Memory B cell (primary cell): ENCODE results near the gene CYP4B1.
"Not testable (repeated sequence)": the region's sequence is repeated elsewhere in the genome, so short reads cannot be mapped to it uniquely, and the experiment has no call there.

Experiments
- ATAC-seq: fragments of 150-1000 bp; cut with Tn5 transposase; 2 replicates; pipeline ENCODE4 v1.10.0; 2021; ENCODE audit warnings: low read depth, mild to moderate bottlenecking, moderate library complexity
- DNase-seq, 2 donors: peaks; one replicate each; pipeline ENCODE4 v3.0.0; 2022; ENCODE audit warnings: low spot score in 2 of 2
- H3K27ac Mint-ChIP-seq: one replicate; pipeline ENCODE4 v1.8.0; 2022; ENCODE audit warnings: mild to moderate bottlenecking, moderate library complexity, mixed read lengths
- H3K27me3 Mint-ChIP-seq: one replicate; pipeline ENCODE4 v1.8.0; 2022; ENCODE audit warnings: mixed read lengths
- H3K36me3 Mint-ChIP-seq: one replicate; pipeline ENCODE4 v1.8.0; 2022; ENCODE audit warnings: mild to moderate bottlenecking, mixed read lengths
- H3K4me1 Mint-ChIP-seq: one replicate; pipeline ENCODE4 v1.8.0; 2022; ENCODE audit warnings: mixed read lengths
- H3K4me3 Mint-ChIP-seq: one replicate; pipeline ENCODE4 v1.8.0; 2022; ENCODE audit warnings: mild to moderate bottlenecking, moderate library complexity, mixed read lengths
- H3K9me3 Mint-ChIP-seq: one replicate; pipeline ENCODE4 v1.8.0; 2022; ENCODE audit warnings: mixed read lengths

The CYP4B1 gene

GRCh38 chr1:46815133-46815532, 16.3 kb downstream of the CYP4B1 start:
- Mint-ChIP-seq H3K36me3 (no peaks in the 10 kb centered on the region), H3K4me1 (no peaks in the 10 kb centered on the region), H3K4me3 (no peak overlapping the region), H3K27me3 (peaks cover 4% of the 10 kb centered on the region), H3K9me3 (no peaks in the 10 kb centered on the region), H3K27ac (no peak overlapping the region)
- ATAC-seq, result no peak
- no peak for DNase-seq

DNA sequence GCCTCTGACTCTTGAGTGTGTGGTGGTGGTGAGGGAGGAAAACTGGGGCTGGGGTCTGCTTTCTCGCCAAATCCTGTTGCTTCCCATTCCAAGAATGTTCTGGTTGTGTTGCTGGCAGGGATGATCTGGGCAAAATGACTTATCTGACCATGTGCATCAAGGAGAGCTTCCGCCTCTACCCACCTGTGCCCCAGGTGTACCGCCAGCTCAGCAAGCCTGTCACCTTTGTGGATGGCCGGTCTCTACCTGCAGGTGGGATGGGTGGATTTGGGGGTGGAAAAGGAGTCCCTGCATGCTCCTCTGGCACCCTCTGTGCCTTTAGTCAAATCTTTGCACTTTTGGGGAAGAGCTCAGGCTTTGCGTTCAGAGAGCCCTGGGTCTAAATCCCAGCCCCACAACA, 18.1 kb downstream of the CYP4B1 start:
- Mint-ChIP-seq H3K27me3 (peaks cover 4% of the 10 kb centered on the region), H3K36me3 (no peaks in the 10 kb centered on the region), H3K4me1 (no peaks in the 10 kb centered on the region), H3K27ac (no peak overlapping the region), H3K9me3 (no peaks in the 10 kb centered on the region), H3K4me3 (no peak overlapping the region)
- ATAC-seq (no peak), DNase-seq (no peak)

GRCh38 chr1:46817814-46818213, 19.0 kb downstream of the CYP4B1 start:
- no peaks in the 10 kb centered on the region for H3K36me3 Mint-ChIP-seq
- peaks cover under 1% of the 10 kb centered on the region for H3K4me1 Mint-ChIP-seq
- H3K9me3 Mint-ChIP-seq, result no peaks in the 10 kb centered on the region
- no peak overlapping the region for H3K4me3 Mint-ChIP-seq
- H3K27ac Mint-ChIP-seq, result no peak overlapping the region
- ATAC-seq (no peak), DNase-seq (no peak)
- peaks cover 4% of the 10 kb centered on the region for H3K27me3 Mint-ChIP-seq

DNA sequence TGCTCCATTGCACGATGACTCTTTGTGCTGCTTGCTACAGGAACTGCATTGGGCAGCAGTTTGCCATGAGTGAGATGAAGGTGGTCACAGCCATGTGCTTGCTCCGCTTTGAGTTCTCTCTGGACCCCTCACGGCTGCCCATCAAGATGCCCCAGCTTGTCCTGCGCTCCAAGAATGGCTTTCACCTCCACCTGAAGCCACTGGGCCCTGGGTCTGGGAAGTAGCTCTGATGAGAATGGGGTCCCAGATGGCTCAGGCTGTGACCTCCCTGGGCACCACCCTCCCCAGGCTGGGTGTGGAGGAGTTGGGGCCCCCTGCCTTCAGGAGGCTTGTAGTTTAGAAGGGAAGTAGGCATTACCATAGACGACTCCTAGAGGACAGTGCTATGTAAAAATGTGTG, 19.7 kb downstream of the CYP4B1 start:
- no peak overlapping the region for H3K4me3 Mint-ChIP-seq
- H3K4me1 Mint-ChIP-seq, result peaks cover 2% of the 10 kb centered on the region
- H3K36me3 Mint-ChIP-seq, result no peaks in the 10 kb centered on the region
- no peak overlapping the region for H3K27ac Mint-ChIP-seq
- DNase-seq, result no peak
- H3K9me3 Mint-ChIP-seq, result no peaks in the 10 kb centered on the region
- peaks cover 4% of the 10 kb centered on the region for H3K27me3 Mint-ChIP-seq
- ATAC-seq, result no peak

GRCh38 chr1:46819335-46819734, 20.5 kb downstream of the CYP4B1 start:
- Mint-ChIP-seq H3K27me3 (peaks cover 4% of the 10 kb centered on the region), H3K4me1 (peaks cover 2% of the 10 kb centered on the region), H3K4me3 (no peak overlapping the region), H3K36me3 (no peaks in the 10 kb centered on the region), H3K9me3 (no peaks in the 10 kb centered on the region), H3K27ac (no peak overlapping the region)
- DNase-seq (no peak), ATAC-seq (no peak)

DNA sequence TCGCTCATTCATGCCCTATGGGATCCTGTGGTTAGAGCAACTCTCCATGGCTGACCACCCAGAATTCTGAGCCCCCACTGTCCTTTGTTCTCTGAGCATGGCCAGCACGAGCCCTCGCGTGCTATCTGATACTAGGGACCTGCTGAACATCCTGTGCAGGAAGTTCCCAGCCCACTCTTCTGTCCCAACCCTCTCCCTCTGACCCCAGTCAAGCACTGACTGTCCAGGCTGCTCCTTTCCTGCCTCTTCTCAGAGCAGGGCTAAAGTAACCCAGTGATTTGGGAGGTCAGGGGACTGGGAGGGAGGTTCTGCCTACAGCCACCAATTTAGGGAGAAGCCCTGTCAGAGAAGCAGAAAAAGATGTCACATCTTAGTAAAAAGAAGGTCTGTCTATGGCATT, 21.2 kb downstream of the CYP4B1 start:
- no peak overlapping the region for H3K4me3 Mint-ChIP-seq
- no peak for ATAC-seq
- DNase-seq, result no peak
- peaks cover 4% of the 10 kb centered on the region for H3K27me3 Mint-ChIP-seq
- H3K4me1 Mint-ChIP-seq, result peaks cover 2% of the 10 kb centered on the region
- H3K27ac Mint-ChIP-seq, result no peak overlapping the region
- no peaks in the 10 kb centered on the region for H3K9me3 Mint-ChIP-seq
- H3K36me3 Mint-ChIP-seq, result no peaks in the 10 kb centered on the region

DNA sequence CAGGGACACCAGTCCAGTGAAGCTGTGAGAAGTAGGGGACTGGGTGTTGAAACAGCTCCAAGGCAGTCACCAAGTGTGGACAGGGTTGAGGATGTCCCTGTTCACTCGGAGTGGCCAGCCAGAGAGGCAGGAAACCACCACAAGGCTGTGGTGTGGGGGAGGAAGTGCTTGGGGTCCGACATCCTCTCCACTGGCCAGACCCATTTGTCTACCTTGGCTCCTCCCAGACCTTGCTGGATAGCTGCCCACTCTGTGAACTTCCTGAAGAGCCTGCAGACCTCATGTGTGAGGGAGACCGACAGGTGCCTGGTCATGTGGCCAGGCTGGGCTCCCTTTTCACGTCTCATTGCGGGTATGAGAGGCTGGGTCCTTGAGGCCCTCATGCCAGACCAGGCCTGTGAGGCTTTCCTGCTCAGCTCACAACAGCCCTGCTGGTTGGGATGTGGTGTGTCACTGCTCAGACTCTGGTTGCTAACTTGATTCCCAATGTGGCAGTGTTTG, 21.8 kb downstream of the CYP4B1 start:
- ATAC-seq (no peak), DNase-seq (no peak)
- Mint-ChIP-seq H3K27me3 (peaks cover 4% of the 10 kb centered on the region), H3K27ac (no peak overlapping the region), H3K4me3 (no peak overlapping the region), H3K9me3 (no peaks in the 10 kb centered on the region), H3K4me1 (peaks cover 2% of the 10 kb centered on the region), H3K36me3 (no peaks in the 10 kb centered on the region)

- peaks cover 4% of the 10 kb centered on the region for H3K9me3 Mint-ChIP-seq
- ATAC-seq (no peak), DNase-seq (no peak)
- H3K4me3 Mint-ChIP-seq, result no peak overlapping the region
- no peaks in the 10 kb centered on the region for H3K36me3 Mint-ChIP-seq
- H3K27me3 Mint-ChIP-seq, result peaks cover 1% of the 10 kb centered on the region
- H3K27ac Mint-ChIP-seq, result no peak overlapping the region
- peaks cover 2% of the 10 kb centered on the region for H3K4me1 Mint-ChIP-seq
These were observed 23.5 kb downstream of the CYP4B1 start for GRCh38 chr1:46822248-46822826.

- Mint-ChIP-seq H3K27ac (no peak overlapping the region), H3K4me1 (peaks cover 2% of the 10 kb centered on the region), H3K36me3 (no peaks in the 10 kb centered on the region), H3K4me3 (no peak overlapping the region), H3K9me3 (peaks cover 5% of the 10 kb centered on the region), H3K27me3 (peaks cover 1% of the 10 kb centered on the region)
- DNase-seq, result no peak
- ATAC-seq, result no peak
These were observed 24.3 kb downstream of the CYP4B1 start for GRCh38 chr1:46823151-46823550.

- ATAC-seq, H3K27ac Mint-ChIP-seq, H3K4me3 Mint-ChIP-seq, H3K27me3 Mint-ChIP-seq, H3K36me3 Mint-ChIP-seq, DNase-seq, H3K9me3 Mint-ChIP-seq, H3K4me1 Mint-ChIP-seq: not testable (repeated sequence)
These were observed 28.0 kb downstream of the CYP4B1 start for GRCh38 chr1:46826892-46827291.

GRCh38 chr1:46830665-46831322, 31.9 kb downstream of the CYP4B1 start:
- ATAC-seq (no peak), DNase-seq (no peak)
- H3K4me3 Mint-ChIP-seq, result no peak overlapping the region
- H3K27ac Mint-ChIP-seq, result no peak overlapping the region
- peaks cover 6% of the 10 kb centered on the region for H3K27me3 Mint-ChIP-seq
- H3K4me1 Mint-ChIP-seq, result no peaks in the 10 kb centered on the region
- H3K36me3 Mint-ChIP-seq, result no peaks in the 10 kb centered on the region
- peaks cover 5% of the 10 kb centered on the region for H3K9me3 Mint-ChIP-seq

DNA sequence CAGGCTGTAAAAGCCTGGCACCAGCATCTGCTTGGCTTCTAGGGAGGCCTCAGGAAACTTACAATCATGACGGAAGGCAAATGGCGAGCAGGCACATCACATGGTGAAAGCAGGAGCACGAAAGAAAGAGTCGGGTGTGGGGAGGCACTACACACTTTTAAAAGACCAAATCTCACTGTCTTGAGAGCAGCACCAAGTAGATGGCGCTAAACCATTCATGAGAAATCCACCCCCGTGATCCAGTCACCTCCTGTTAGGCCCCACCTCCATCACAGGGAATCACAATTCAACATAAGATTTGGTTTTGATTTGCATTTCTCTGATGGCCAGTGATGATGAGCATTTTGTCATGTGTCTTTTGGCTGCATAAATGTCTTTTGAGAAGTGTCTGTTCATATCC, 36.6 kb downstream of the CYP4B1 start:
- not testable (repeated sequence) for ATAC-seq

DNA sequence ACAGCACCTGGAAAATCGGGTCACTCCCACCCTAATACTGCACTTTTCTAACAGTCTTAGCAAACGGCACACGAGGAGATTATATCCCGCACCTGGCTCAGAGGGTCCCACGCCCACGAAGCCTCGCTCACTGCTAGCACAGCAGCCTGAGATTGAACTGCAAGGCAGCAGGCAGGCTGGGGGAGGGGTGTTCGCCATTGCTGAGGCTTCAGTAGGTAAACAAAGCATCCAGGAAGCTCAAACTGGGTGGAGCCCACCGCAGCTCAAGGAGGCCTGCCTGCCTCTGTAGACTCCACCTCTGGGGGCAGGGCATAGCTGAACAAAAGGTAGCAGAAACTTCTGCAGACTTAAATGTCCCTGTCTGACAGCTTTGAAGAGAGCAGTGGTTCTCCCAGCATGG, 47.5 kb downstream of the CYP4B1 start:
- peaks cover 12% of the 10 kb centered on the region for H3K27me3 Mint-ChIP-seq
- not testable (repeated sequence) for ATAC-seq, H3K4me3 Mint-ChIP-seq, DNase-seq, H3K27ac Mint-ChIP-seq, H3K9me3 Mint-ChIP-seq, H3K36me3 Mint-ChIP-seq, H3K4me1 Mint-ChIP-seq

More for the DNA sequence above, 36.6 kb downstream of the CYP4B1 start:
- H3K27ac Mint-ChIP-seq, DNase-seq, H3K4me3 Mint-ChIP-seq, H3K4me1 Mint-ChIP-seq, H3K9me3 Mint-ChIP-seq, H3K27me3 Mint-ChIP-seq, H3K36me3 Mint-ChIP-seq: not testable (repeated sequence)

GRCh38 chr1:46857660-46858065, 58.8 kb downstream of the CYP4B1 start:
- H3K4me1 Mint-ChIP-seq, H3K27ac Mint-ChIP-seq, H3K36me3 Mint-ChIP-seq, H3K9me3 Mint-ChIP-seq, DNase-seq, H3K4me3 Mint-ChIP-seq, ATAC-seq: not testable (repeated sequence)
- H3K27me3 Mint-ChIP-seq, result peaks cover 13% of the 10 kb centered on the region

DNA sequence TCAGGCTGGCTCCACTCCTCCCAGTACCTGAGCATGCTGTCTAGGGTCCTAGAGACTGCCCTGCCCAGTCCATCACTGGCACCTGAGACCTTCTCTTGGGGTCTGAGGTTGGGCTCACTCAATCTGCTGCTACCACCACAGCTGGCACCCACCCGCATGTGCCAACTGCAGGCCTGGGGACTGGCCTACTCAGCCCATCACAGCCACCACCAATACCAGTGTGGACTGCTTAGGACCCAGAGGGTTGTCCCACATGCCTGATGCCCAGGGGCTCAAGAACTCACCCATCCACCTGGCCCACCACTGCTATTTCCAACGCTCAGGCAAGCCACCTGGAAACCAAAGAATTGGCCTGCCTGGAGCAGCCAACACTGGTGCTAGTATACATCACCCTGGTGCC, 63.5 kb downstream of the CYP4B1 start:
- Mint-ChIP-seq H3K4me3 (no peak overlapping the region), H3K27me3 (peaks cover 15% of the 10 kb centered on the region), H3K4me1 (no peaks in the 10 kb centered on the region), H3K27ac (no peak overlapping the region), H3K9me3 (peaks cover 13% of the 10 kb centered on the region), H3K36me3 (no peaks in the 10 kb centered on the region)
- ATAC-seq (no peak), DNase-seq (no peak)
